PC-3 (cell line): Measurements from ENCODE around the gene TDRD12.

Source experiments
- EZH2phosphoT487 ChIP-seq: fragments of 300-600 bp; sonication (generic); IDR thresholded peaks from 2 replicates; pipeline ENCODE4 v1.6.1; 2018; ENCODE audit warnings: mild to moderate bottlenecking, antibody characterized with exemption, low read length, borderline replicate concordance
- TF ChIP-seq, protein P1 (sequence below): fragments of 300-600 bp; sonication (generic); conservative IDR thresholded peaks from 2 replicates; pipeline ENCODE4 v1.5.1; 2017; ENCODE audit warnings: antibody characterized with exemption, low read depth, mild to moderate bottlenecking, low read length

DNA sequence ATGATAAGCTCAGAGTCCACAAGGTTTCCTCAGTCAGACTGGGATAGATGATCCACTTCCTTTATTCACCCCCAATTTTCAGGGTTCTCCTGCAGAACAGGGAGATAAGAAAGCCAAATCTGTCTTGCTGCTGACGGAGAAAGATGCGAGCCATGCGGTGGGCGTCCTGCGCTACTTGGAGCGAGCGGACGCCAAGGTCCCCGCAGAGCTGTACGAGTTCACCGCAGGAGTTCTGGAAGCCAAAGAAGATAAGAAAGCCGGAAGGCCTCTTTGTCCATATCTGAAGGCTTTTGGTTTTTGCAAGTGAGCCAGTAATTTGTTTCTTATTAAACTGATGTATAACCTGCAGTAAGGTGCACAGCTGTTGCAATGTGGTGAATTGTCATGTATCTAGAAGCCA, 83.3 kb downstream of the TDRD12 start:
- TF ChIP-seq, protein P1, sequence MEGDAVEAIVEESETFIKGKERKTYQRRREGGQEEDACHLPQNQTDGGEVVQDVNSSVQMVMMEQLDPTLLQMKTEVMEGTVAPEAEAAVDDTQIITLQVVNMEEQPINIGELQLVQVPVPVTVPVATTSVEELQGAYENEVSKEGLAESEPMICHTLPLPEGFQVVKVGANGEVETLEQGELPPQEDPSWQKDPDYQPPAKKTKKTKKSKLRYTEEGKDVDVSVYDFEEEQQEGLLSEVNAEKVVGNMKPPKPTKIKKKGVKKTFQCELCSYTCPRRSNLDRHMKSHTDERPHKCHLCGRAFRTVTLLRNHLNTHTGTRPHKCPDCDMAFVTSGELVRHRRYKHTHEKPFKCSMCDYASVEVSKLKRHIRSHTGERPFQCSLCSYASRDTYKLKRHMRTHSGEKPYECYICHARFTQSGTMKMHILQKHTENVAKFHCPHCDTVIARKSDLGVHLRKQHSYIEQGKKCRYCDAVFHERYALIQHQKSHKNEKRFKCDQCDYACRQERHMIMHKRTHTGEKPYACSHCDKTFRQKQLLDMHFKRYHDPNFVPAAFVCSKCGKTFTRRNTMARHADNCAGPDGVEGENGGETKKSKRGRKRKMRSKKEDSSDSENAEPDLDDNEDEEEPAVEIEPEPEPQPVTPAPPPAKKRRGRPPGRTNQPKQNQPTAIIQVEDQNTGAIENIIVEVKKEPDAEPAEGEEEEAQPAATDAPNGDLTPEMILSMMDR, result no peak
- TF ChIP-seq EZH2phosphoT487, result no peak
